BLaER1 (cell line): ENCODE measurements around the gene FAM32A.

ENCODE experiments used
- H3K27ac ChIP-seq: shearing (Covaris generic); formaldehyde crosslinking; 2 replicates; pipeline ENCODE4 v1.8.1; 2022
- H3K27me3 ChIP-seq: shearing (Covaris generic); formaldehyde crosslinking; 2 replicates; pipeline ENCODE4 v1.8.1; 2022
- H3K36me3 ChIP-seq: shearing (Covaris generic); formaldehyde crosslinking; 2 replicates; pipeline ENCODE4 v1.8.1; 2022
- H3K4me1 ChIP-seq: shearing (Covaris generic); formaldehyde crosslinking; 2 replicates; pipeline ENCODE4 v1.8.1; 2022
- H3K4me2 ChIP-seq: shearing (Covaris generic); formaldehyde crosslinking; 2 replicates; pipeline ENCODE4 v1.8.1; 2022
- H3K4me3 ChIP-seq: shearing (Covaris generic); formaldehyde crosslinking; 2 replicates; pipeline ENCODE4 v1.8.1; 2022
- H3K9ac ChIP-seq: shearing (Covaris generic); formaldehyde crosslinking; 2 replicates; pipeline ENCODE4 v1.8.1; 2022
- H3K9me3 ChIP-seq: shearing (Covaris generic); formaldehyde crosslinking; 2 replicates; pipeline ENCODE4 v1.8.1; 2022
- H4K20me1 ChIP-seq: shearing (Covaris generic); formaldehyde crosslinking; 2 replicates; pipeline ENCODE4 v1.8.1; 2022
- Cebpa-rat ChIP-seq: shearing (Covaris generic); IDR thresholded peaks from 2 replicates; pipeline ENCODE4 v1.8.1; 2022

FAM32A gene

DNA sequence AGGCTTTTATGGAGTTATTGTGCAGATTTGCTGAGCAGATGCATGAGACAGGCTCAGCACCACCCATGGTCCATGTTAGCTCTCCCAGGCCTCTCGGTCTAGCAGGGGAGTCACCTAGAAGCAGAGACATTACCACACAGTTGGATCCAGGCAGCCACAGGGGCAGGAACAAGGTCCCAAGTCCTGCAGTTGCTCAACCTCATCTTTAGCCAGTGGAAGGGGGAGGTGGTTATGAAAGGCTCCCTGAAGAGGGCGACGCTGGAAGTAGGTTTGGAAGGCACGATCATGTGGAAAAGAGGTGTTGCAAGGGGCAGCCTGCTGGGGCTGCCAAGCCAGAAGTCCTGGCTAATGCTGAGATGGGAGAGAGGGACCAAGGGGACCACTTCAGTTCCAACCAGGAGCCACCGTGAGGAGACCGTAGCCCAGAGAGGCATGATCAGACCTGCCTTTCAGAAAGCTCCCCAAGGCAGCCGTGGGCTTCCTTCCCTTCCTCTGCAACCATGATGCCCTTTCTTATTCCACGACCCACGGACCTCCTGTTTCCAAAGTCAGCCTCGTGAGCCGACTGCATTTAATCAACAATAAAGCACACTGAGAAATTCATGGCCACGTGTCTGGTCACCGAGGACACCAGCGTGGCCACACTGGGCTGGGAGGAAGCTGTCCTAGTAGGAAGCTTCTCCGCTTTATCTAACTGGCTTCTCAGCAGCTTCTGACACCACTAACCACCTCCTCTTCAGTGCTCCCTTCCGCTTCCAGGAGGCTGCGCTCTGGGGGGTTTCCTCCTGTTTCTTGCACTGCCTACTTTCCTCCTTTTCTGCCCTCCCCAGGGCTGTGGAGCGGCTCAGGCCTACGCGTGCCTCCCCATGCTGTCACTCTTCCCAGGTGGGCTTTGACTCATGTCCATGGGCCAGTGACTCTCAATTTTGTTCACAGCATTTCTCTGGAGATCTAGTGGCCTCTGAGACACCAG lies 15.1 kb downstream of the FAM32A start:
- Histone ChIP-seq H3K4me2 (peak overlapping the region; percentile 12; the same call in 1 of the 2 replicates), H3K4me1 (peaks cover 52% of the 10 kb centered on the region), H3K36me3 (peaks cover 56% of the 10 kb centered on the region), H3K9ac (peak overlapping the region; percentile 34; the same call in 1 of the 2 replicates), H3K4me3 (no peak overlapping the region), H3K27ac (no peak overlapping the region), H4K20me1 (peaks cover 54% of the 10 kb centered on the region), H3K27me3 (no peaks in the 10 kb centered on the region), H3K9me3 (no peaks in the 10 kb centered on the region)
- TF ChIP-seq Cebpa-rat: no peak

DNA sequence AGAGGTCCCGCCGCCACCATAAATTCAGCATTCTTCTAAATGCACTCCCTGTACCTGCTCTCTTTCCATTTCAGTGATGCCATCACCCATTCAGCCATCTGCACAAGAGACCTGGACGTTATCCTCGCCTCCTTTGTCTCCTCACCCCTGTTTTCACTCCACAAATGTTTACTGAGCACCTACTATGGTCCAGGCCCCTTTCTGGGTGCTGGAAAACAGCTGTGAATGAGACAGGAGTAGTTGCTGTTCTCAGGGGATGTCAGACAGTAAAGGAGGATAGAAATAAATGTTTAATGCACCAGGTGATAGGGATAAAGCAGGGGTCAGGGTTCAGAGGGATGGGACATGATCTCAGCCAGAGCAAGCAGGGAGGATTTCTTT lies 15.8 kb downstream of the FAM32A start:
- Histone ChIP-seq H3K27me3 (no peaks in the 10 kb centered on the region), H3K27ac (no peak overlapping the region), H3K4me1 (peaks cover 52% of the 10 kb centered on the region), H3K36me3 (peaks cover 63% of the 10 kb centered on the region), H3K4me2 (no peak overlapping the region), H4K20me1 (peaks cover 57% of the 10 kb centered on the region), H3K9ac (no peak overlapping the region), H3K4me3 (no peak overlapping the region), H3K9me3 (no peaks in the 10 kb centered on the region)
- TF ChIP-seq Cebpa-rat: no peak

DNA sequence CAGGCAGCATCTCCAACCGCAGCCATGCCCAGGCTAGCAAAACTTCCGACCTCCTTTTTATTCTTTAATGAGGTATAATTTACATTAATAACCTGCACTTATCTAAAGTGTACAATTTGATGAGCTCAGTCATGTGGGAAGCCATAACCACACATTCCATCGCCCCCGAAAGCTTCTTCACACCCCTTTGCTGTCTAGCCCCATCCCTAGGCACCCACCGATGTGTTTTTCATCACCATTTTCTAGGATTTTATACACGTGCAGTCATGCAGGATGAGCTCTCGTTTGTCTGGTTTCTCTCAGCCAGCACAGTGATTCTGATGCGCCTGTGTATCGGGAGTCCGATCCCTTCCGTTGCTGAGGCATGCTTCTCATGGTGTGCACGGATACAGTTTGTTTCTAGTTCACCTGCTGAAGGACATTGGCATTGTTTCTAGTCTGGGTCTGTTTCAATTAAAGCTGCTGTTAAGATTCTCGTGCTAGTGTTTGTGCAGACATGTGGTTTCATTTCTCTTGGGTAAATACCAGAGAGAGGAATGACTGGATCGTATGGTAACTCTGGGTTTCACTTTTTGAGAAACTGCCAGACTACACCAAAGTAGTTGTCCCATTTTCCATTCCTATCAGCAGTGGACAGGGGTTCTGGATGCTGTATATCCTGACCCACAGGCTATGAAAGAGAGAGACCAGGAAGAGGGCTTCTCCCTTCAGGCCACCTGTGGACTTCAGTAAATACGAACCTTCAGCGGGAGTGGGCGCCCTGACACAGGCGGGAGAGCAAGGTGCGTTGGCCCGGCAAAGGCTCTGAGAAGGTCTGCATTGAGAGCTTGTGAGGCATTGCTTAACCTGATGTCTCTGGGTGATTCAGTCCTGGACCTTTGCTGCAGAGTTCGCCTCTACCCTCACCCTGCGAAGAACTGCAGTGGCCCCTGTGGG lies 17.4 kb downstream of the FAM32A start:
- H3K4me2 ChIP-seq: no peak overlapping the region
- no peak for TF ChIP-seq Cebpa-rat
- H3K36me3 ChIP-seq: peaks cover 79% of the 10 kb centered on the region
- no peaks in the 10 kb centered on the region for H3K27me3 ChIP-seq
- H3K9ac ChIP-seq: no peak overlapping the region
- no peaks in the 10 kb centered on the region for H3K9me3 ChIP-seq
- H3K4me1 ChIP-seq: peaks cover 41% of the 10 kb centered on the region
- no peak overlapping the region for H3K27ac ChIP-seq
- H4K20me1 ChIP-seq: peaks cover 69% of the 10 kb centered on the region
- no peak overlapping the region for H3K4me3 ChIP-seq

DNA sequence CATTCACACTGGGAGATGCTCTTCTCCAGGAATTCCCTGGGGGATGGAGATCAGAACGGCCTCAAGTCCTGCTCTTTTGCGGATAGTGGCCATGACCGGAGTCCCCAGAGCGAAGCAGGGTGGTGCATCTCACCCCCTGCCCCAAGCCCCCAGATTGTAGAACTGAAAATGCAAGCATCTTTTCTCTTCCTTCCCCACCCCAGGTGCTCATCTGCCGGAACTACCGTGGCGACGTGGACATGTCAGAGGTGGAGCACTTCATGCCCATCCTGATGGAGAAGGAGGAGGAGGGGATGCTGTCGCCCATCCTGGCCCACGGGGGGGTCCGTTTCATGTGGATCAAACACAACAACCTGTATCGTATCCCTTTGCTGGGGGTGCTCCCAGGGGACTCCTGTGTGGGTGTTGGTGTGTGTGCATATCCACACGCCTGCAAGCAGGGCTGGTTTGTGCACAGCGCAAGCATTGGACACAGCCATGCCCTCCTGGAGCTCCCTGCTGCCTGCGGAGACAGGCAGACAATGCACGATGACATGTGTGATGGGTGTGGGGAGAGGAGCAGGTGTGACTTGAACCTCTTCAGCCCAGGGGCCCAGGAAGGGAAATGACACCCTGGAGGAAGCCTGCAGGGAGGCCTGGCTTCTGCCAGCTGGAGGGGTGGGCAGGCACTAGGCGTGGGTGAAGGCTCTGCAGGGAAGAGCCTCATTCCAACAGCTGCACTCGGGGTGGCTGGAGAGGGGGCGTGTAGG lies 18.2 kb downstream of the FAM32A start:
- no peak for TF ChIP-seq Cebpa-rat
- no peak overlapping the region for H3K4me2 ChIP-seq
- H3K27ac ChIP-seq: no peak overlapping the region
- H3K27me3 ChIP-seq: no peaks in the 10 kb centered on the region
- peaks cover 68% of the 10 kb centered on the region for H4K20me1 ChIP-seq
- peaks cover 39% of the 10 kb centered on the region for H3K4me1 ChIP-seq
- peaks cover 87% of the 10 kb centered on the region for H3K36me3 ChIP-seq
- no peaks in the 10 kb centered on the region for H3K9me3 ChIP-seq
- no peak overlapping the region for H3K9ac ChIP-seq
- no peak overlapping the region for H3K4me3 ChIP-seq

DNA sequence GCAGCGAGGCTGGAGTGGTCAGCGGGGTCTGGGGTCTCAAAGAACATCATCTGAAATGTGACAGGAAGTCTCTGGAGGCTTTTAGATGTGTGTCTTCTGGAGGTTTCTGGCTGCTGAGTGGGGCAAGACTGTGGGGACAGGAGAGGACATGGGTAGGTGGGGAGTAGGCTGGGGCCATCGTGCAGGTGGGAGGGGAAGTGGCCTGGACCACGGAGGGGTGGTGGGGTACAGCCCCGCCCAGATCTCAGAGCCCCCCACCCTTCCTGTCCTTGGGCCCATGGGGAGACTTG lies 18.7 kb downstream of the FAM32A start:
- H3K36me3 ChIP-seq: peaks cover 93% of the 10 kb centered on the region

DNA sequence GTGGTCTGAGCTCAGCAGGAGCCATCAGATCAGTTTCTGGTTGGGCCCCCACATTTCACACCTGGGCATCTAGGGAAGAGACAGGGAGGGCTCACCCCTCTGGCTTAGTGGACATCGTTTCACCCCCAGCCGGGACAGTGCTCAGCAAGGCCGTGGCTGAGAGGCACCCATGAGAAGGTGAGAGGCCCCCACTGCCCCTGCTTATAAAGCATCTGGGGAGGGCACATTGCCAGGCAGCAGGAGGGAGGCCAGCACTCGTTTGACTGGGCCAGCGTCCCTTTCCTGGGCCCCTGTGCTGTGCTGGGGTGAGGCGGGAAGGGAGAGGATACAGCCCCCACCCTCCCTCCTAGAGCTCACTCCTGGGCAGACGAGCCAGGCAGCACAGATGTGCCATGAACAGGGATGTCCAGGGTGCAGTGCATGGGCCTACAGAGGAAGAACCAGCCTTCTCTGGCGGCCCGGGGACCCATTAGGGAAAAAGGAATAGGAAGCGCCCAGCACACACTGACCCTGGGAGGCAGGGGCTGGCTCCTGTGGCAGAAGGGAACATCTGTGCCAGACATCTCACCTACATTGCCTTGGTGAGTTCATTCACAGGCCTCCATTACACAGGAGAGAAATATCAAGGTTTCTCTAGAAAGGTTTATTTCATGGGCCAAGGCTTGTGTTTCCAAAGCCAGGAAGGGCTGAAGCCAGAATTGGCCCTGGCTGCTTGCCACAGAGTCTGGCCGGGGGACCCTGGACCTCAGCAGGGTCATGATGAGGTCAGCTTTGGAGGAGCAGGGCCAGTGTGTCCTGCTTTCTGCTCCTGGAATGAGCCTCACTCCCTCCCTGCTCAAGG lies 20.2 kb downstream of the FAM32A start:
- Histone ChIP-seq H3K4me3 (no peak overlapping the region), H3K4me1 (peaks cover 20% of the 10 kb centered on the region; the same call in 1 of the 2 replicates), H4K20me1 (peaks cover 50% of the 10 kb centered on the region), H3K27ac (no peak overlapping the region), H3K9me3 (no peaks in the 10 kb centered on the region), H3K9ac (no peak overlapping the region), H3K27me3 (no peaks in the 10 kb centered on the region), H3K36me3 (peaks cover 98% of the 10 kb centered on the region), H3K4me2 (no peak overlapping the region)
- TF ChIP-seq Cebpa-rat: no peak

More for the DNA sequence above, 18.7 kb downstream of the FAM32A start:
- Histone ChIP-seq H3K4me1 (peaks cover 34% of the 10 kb centered on the region), H3K4me3 (no peak overlapping the region), H3K9me3 (no peaks in the 10 kb centered on the region), H4K20me1 (peaks cover 63% of the 10 kb centered on the region), H3K27me3 (no peaks in the 10 kb centered on the region), H3K4me2 (no peak overlapping the region), H3K27ac (no peak overlapping the region), H3K9ac (no peak overlapping the region)
- TF ChIP-seq Cebpa-rat: no peak

DNA sequence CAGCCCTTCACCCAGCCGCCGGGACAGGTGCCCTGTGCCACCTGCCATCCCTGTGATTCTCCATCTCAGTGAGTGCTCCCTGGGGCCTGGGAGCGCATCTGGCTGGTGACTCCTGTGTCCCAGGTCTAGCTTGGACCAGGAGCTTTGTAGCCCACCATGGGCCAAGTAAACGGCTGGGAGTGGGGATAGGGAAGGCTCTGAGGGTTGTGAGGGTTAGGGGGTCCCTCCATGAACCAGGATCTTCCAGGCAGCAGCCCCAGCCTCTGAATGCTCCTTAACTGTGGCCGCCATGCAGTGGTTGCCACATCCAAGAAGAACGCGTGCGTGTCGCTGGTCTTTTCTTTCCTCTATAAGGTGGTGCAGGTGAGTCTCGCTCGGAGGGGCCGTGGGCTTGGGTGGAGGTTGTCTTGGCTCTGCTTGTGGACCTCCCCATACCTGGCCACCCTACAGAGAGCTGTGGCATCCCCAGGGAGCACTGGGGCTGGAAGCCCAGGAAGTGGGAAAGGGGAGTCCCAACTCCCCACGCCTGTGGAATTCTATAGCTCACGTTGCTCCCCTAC lies 20.9 kb downstream of the FAM32A start:
- H3K9me3 ChIP-seq: no peaks in the 10 kb centered on the region
- H3K27ac ChIP-seq: no peak overlapping the region
- peaks cover 98% of the 10 kb centered on the region for H3K36me3 ChIP-seq

DNA sequence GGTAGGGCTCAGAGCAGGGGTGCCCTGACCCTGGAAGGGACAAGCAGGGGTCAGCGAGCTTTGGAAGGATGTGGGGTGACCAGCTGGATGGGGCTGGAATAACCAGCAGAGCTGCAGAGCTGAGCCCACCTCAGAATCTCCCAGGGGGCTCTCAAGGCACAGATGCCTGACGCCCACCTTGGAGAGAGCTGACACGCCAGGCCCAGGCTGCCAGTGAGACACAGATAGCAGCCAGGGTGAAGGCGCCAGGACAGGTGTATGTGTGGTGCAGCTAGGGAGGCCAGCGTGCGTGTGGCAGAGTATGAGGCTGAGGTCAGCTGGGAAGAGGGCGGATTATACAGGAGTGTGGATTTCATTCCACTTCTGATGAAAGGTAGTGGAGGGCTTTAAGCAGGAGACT lies 21.4 kb downstream of the FAM32A start:
- Histone ChIP-seq H3K27me3 (no peaks in the 10 kb centered on the region), H4K20me1 (peaks cover 38% of the 10 kb centered on the region), H3K27ac (no peak overlapping the region), H3K4me3 (no peak overlapping the region), H3K36me3 (peaks cover 100% of the 10 kb centered on the region), H3K9me3 (0 out of 2 replicates have a peak, but pooled peaks cover 3% of the 10 kb centered on the region), H3K4me1 (peaks cover 20% of the 10 kb centered on the region; the same call in 1 of the 2 replicates), H3K9ac (no peak overlapping the region), H3K4me2 (no peak overlapping the region)
- TF ChIP-seq Cebpa-rat: no peak

More for the DNA sequence above, 20.9 kb downstream of the FAM32A start:
- no peak overlapping the region for H3K4me2 ChIP-seq
- peaks cover 20% of the 10 kb centered on the region; the same call in 1 of the 2 replicates for H3K4me1 ChIP-seq
- H4K20me1 ChIP-seq: peaks cover 43% of the 10 kb centered on the region
- H3K27me3 ChIP-seq: no peaks in the 10 kb centered on the region
- no peak for TF ChIP-seq Cebpa-rat
- no peak overlapping the region for H3K9ac ChIP-seq
- no peak overlapping the region for H3K4me3 ChIP-seq
